T-cell (primary cell): ENCODE results near the gene TRIM33. TPM values are rescaled to one million over a fixed set of nuclear protein-coding genes. Genes with fewer than 3 reads are reported as not detected.
A peak's percentile ranks its signal among the peaks of the same experiment; 100 is the strongest.

Experiments used
- ATAC-seq, 4 experiments: fragments of 200-7000 bp in 3 of 4; fragments of 150-1000 bp in 1 of 4; cut with Tn5 transposase; replicated peaks in 1 of 4; 1 replicate in 3 of 4; 2 replicates in 1 of 4; pipeline ENCODE4 v1.10.0; 2021; ENCODE audit warnings: moderate library complexity in 3 of 4, mild to moderate bottlenecking in 2 of 4, moderate number of reproducible peaks in 1 of 4
- CTCF ChIA-PET, 2 donors: fragments of 300-600 bp; sonication (Branson Sonifier 250); formaldehyde crosslinking; loops; one replicate each; lab custom pipeline; 2022; ENCODE audit warnings: antibody characterized with exemption in 2 of 2; lab: Charles Lee
- POLR2A ChIA-PET, 2 donors: fragments of 300-600 bp; sonication (Branson Sonifier 250); formaldehyde crosslinking; loops; one replicate each; lab custom pipeline; 2022; ENCODE audit warnings: antibody characterized with exemption in 2 of 2; lab: Charles Lee
- DNase-seq, 35 experiments: peaks; one replicate each; pipeline versions ENCODE4 v3.0.0 to v3.0.0-alpha.2; 2013 to 2023
- H3K27ac ChIP-seq: one replicate; pipeline ENCODE4 v1.5.1; 2013; ENCODE audit warnings: low read length
- H3K27me3 ChIP-seq, 2 experiments: replicated peaks in 1 of 2; 1 replicate in 1 of 2; 2 replicates in 1 of 2; pipeline versions ENCODE4 v1.6.1 to v1.7.0; 2013; ENCODE audit warnings: low read length in 1 of 2, mixed read lengths in 1 of 2; ENCODE audit not compliant: control insufficient read depth in 2 of 2, insufficient read depth in 2 of 2; ENCODE audit errors: extremely low read depth in 1 of 2
- H3K36me3 ChIP-seq, 2 donors: 1 replicate in 1 of 2; 2 replicates in 1 of 2; pipeline versions ENCODE4 v1.6.1 to v1.7.0; 2013; ENCODE audit warnings: low read length in 1 of 2; ENCODE audit not compliant: control insufficient read depth in 2 of 2, insufficient read depth in 1 of 2; ENCODE audit errors: extremely low read depth in 1 of 2
- H3K4me1 ChIP-seq, 2 experiments: 1 replicate in 1 of 2; 2 replicates in 1 of 2; pipeline versions ENCODE4 v1.6.1 to v1.7.0; 2013; ENCODE audit warnings: low read length in 2 of 2, mixed read lengths in 1 of 2; ENCODE audit not compliant: insufficient read depth in 2 of 2, control insufficient read depth in 1 of 2; ENCODE audit errors: extremely low read depth in 1 of 2
- H3K4me3 ChIP-seq, 2 donors: 1 replicate in 1 of 2; 2 replicates in 1 of 2; pipeline versions ENCODE4 v1.5.1 to v1.7.0; 2013; ENCODE audit warnings: mild to moderate bottlenecking in 2 of 2, low read length in 1 of 2, moderate library complexity in 1 of 2; ENCODE audit not compliant: control insufficient read depth in 1 of 2; ENCODE audit errors: extremely low read depth in 1 of 2
- H3K9me3 ChIP-seq: 2 replicates; pipeline ENCODE4 v1.7.0; 2013
- H3K27ac Mint-ChIP-seq, 2 donors: one replicate each; pipeline ENCODE4 v1.8.0; 2020 to 2021; ENCODE audit warnings: mild to moderate bottlenecking in 2 of 2, mixed read lengths in 2 of 2
- H3K27me3 Mint-ChIP-seq, 2 donors: one replicate each; pipeline ENCODE4 v1.8.0; 2021 to 2022; ENCODE audit warnings: mixed read lengths in 2 of 2
- H3K36me3 Mint-ChIP-seq: one replicate; pipeline ENCODE4 v1.8.0; 2021; ENCODE audit warnings: mixed read lengths
- H3K4me1 Mint-ChIP-seq, 3 donors: one replicate each; pipeline ENCODE4 v1.8.0; 2020 to 2022; ENCODE audit warnings: mixed read lengths in 3 of 3, mild to moderate bottlenecking in 1 of 3
- H3K4me3 Mint-ChIP-seq, 3 donors: one replicate each; pipeline ENCODE4 v1.8.0; 2020 to 2022; ENCODE audit warnings: mild to moderate bottlenecking in 3 of 3, mixed read lengths in 3 of 3, moderate library complexity in 3 of 3
- H3K9me3 Mint-ChIP-seq, 3 donors: one replicate each; pipeline ENCODE4 v1.8.0; 2020 to 2022; ENCODE audit warnings: mixed read lengths in 3 of 3
- WGBS: methylation state at CpG from one replicate; pipeline ENCODE4 v1.1.5; 2013; ENCODE audit warnings: missing lambda C conversion rate; ENCODE audit not compliant: insufficient coverage; 5-methylcytosine and 5-hydroxymethylcytosine counted together
- total RNA-seq, 35 experiments: library from RNA in 6 of 35; stranded (reverse) in 6 of 35; fragments of 120-200 nt in 1 of 35; gene quantifications; one replicate each; pipeline versions ENCODE4 v1.2.1 to v1.2.4 and lab custom pipeline; 2013 to 2026

The TRIM33 gene
- total RNA-seq, 5 donors from 2014 or later (not counting 1 experiment from before 2014, with no cell fraction given): 41.6 to 60.6 (median 47.3) TPM

DNA sequence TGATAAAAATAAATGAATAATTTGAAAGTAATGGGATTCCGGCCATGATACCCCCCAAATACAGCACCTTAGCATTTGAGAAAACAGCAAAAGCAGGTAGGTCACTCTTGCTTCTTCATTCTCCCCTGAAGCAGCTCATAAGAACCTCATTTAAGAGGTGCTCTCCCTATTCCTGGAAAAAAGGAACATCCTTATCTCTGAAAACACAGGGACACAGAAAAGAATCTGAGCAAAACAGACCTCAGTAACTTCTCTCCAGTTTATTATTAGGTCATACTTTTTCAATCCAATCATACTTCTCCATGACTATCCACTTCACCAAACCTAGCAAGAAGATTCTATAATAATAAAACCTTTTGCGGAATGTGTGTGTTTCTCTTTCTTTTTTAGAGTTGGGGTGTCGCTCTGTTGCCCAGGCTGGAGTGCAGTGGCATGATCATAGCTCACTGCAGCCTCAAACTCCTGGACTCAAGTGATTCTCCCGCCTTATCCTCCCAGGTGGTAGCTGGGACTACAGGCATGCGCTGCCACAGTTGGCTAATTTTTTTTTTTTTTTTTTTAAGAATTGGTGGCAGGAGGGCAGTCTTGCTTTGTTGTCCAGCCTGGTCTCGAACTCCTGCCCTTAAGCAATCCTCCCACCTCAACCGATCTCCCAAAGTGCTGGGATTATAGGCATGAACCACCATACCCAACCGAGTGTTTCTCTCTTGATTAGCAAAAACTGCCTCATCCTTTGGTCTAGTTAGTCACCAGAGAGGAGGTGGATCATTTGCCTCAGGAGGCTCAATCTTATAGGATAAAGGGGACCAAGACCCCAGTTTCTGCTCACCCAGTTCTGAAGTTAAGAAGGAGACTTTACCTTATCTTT is 10.6 kb upstream of the TRIM33 start:
- POLR2A ChIA-PET: no interaction called here
- no peak overlapping the region for H3K4me3 ChIP-seq
- H3K27ac Mint-ChIP-seq: no peak overlapping the region
- CTCF ChIA-PET: no interaction called here
- H3K9me3 ChIP-seq: no peaks in the 10 kb centered on the region
- no peak overlapping the region for H3K4me3 Mint-ChIP-seq
- no peaks in the 10 kb centered on the region for H3K36me3 Mint-ChIP-seq
- H3K36me3 ChIP-seq: no peaks in the 10 kb centered on the region
- H3K27ac ChIP-seq: no peak overlapping the region
- H3K27me3 ChIP-seq: no peaks in the 10 kb centered on the region
- no peaks in the 10 kb centered on the region for H3K4me1 ChIP-seq
- H3K4me1 Mint-ChIP-seq: no peaks in the 10 kb centered on the region
- WGBS: no CpG with 5 or more reads among the region's 8 CpGs
- no peaks in the 10 kb centered on the region for H3K9me3 Mint-ChIP-seq
- DNase-seq (no peak), ATAC-seq (no peak)
- peaks cover 10 to 11% of the 10 kb centered on the region in 2 donors for H3K27me3 Mint-ChIP-seq

- 100% methylated on average over 1 of the region's 2 CpGs for WGBS
- Histone ChIP-seq H3K36me3 (no peaks in the 10 kb centered on the region), H3K4me3 (no peak overlapping the region), H3K27ac (no peak overlapping the region), H3K4me1 (peaks cover 1 to 3% of the 10 kb centered on the region in 2 experiments), H3K27me3 (no peaks in the 10 kb centered on the region), H3K9me3 (no peaks in the 10 kb centered on the region)
- H3K36me3 Mint-ChIP-seq: no peaks in the 10 kb centered on the region
- ATAC-seq (no peak), DNase-seq (no peak)
- H3K4me3 Mint-ChIP-seq: no peak overlapping the region
- H3K4me1 Mint-ChIP-seq: peaks cover 7 to 8% (median 8%) of the 10 kb centered on the region in 3 donors
- POLR2A ChIA-PET: interaction anchor here in 1 of 2 donors (0.6 kb wide), 1 partner anchor 57 kb away, joined by 4 read pairs; no protein-coding TSS in a partner anchor
- peaks cover 10 to 11% of the 10 kb centered on the region in 2 donors for H3K27me3 Mint-ChIP-seq
- CTCF ChIA-PET: no interaction called here
- no peak overlapping the region for H3K27ac Mint-ChIP-seq
- no peaks in the 10 kb centered on the region for H3K9me3 Mint-ChIP-seq
Measured at GRCh38 chr1:114517348-114517747, 6.3 kb upstream of the TRIM33 start.

- POLR2A ChIA-PET: interaction anchor here in 1 of 2 donors (1.1 to 2.5 kb wide), 3 partner anchors 68 to 268 kb away, joined by 3 to 16 read pairs (median 4); partner anchors contain the start of genes BCAS2 and SIKE1
- DNase-seq (no peak), ATAC-seq (no peak)
- Histone ChIP-seq H3K36me3 (no peaks in the 10 kb centered on the region), H3K27ac (peak overlapping the region; percentile 96), H3K27me3 (no peaks in the 10 kb centered on the region), H3K4me1 (peaks cover 20 to 31% of the 10 kb centered on the region in 2 experiments), H3K9me3 (no peaks in the 10 kb centered on the region), H3K4me3 (peak overlapping the region in 1 of 2 donors; percentile 83)
- Mint-ChIP-seq H3K27me3 (no peaks in the 10 kb centered on the region), H3K36me3 (no peaks in the 10 kb centered on the region), H3K27ac (peak overlapping the region; percentile 99), H3K4me3 (peak overlapping the region; percentile 87 to 99 (median 98)), H3K9me3 (no peaks in the 10 kb centered on the region), H3K4me1 (peaks cover 35 to 41% (median 36%) of the 10 kb centered on the region in 3 donors)
- 86% methylated on average over 6 of the region's 11 CpGs for WGBS
- CTCF ChIA-PET: no interaction called here
Measured at GRCh38 chr1:114512595-114513280, 1.7 kb upstream of the TRIM33 start.

DNA sequence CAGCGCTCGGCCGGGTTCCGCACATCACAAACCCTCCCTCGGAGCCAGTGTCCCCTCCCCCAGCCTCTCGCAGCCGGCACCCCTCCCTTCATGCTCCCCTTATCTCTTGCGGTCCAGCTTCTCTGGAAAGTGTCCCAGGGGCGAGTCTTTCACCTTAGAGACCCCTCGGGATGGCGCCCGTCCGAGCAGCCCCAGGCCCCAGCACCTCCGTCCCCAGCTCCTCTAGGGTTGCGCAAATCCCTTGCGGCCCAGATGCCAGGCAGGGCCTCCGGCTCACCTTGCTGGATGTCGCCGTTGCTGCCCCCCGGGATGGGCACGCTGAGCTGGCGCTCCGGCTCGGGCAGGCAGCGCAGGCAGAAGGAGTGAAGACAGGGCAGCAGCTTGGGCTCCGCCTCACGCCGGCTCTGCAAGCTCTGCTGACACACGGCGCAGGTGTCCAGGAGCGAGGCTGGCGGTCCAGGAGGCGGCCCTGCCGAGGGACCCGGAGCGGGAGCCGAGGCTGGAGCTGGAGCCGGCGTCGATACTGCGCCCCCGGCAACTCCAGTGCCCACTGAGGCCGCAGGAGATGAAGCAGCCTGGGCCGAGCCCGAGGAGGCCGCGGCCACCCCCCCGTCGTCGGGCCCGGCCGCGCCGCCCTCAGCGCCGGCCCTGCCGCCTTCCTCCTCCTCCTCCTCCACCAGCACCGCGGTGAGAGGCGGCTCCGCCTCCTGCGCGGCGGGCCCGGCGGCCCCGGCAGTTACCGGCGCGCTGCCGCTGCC is 550 bp downstream of the TRIM33 start:
- Mint-ChIP-seq H3K27me3 (no peaks in the 10 kb centered on the region), H3K4me1 (peaks cover 54 to 60% (median 55%) of the 10 kb centered on the region in 3 donors), H3K27ac (peak overlapping the region; percentile 71 to 86), H3K9me3 (no peaks in the 10 kb centered on the region), H3K4me3 (peak overlapping the region; percentile 87 to 98 (median 90)), H3K36me3 (peaks cover 10% of the 10 kb centered on the region)
- CTCF ChIA-PET: interaction anchor here (0.9 to 1.7 kb wide), 3 partner anchors 71 to 1438 kb away, joined by 3 to 5 read pairs (median 3); partner anchors contain the start of genes BCAS2 (in 1 of the 2), LRIG2 (in 1 of the 2) and NRAS (in 1 of the 2)
- DNase-seq: peak in 30 of 35 experiments; percentile 3 to 51 (median 26)
- POLR2A ChIA-PET: interaction anchor here in 1 of 2 donors (0.5 to 2.5 kb wide), 6 partner anchors 10 to 606 kb away, joined by 4 to 16 read pairs (median 4); partner anchors contain the start of genes AP4B1 and BCAS2
- Histone ChIP-seq H3K27ac (peak overlapping the region; percentile 25), H3K4me3 (peak overlapping the region; percentile 89), H3K4me1 (peaks cover 25 to 40% of the 10 kb centered on the region in 2 experiments), H3K27me3 (no peaks in the 10 kb centered on the region), H3K36me3 (peaks cover 0 to 11% of the 10 kb centered on the region in 2 donors), H3K9me3 (no peaks in the 10 kb centered on the region)
- WGBS: under 1% methylated on average over 63 of the region's 71 CpGs
- peak; percentile 57 to 76 (median 74) for ATAC-seq

GRCh38 chr1:114509596-114510273 is 1.3 kb downstream of the TRIM33 start:
- Mint-ChIP-seq H3K27ac (peak overlapping the region; percentile 71 to 86), H3K27me3 (no peaks in the 10 kb centered on the region), H3K36me3 (peaks cover 15% of the 10 kb centered on the region), H3K9me3 (no peaks in the 10 kb centered on the region), H3K4me1 (peaks cover 61 to 67% (median 62%) of the 10 kb centered on the region in 3 donors), H3K4me3 (peak overlapping the region; percentile 87 to 90 (median 90))
- H3K27me3 ChIP-seq: no peaks in the 10 kb centered on the region
- 2% methylated on average over 9 of the region's 9 CpGs for WGBS
- no peak for ATAC-seq
- peaks cover 0 to 14% of the 10 kb centered on the region in 2 donors for H3K36me3 ChIP-seq
- no peak overlapping the region for H3K27ac ChIP-seq
- DNase-seq: peak in 2 of 35 experiments; percentile 9 to 15
- peaks cover 28 to 42% of the 10 kb centered on the region in 2 experiments for H3K4me1 ChIP-seq
- no peaks in the 10 kb centered on the region for H3K9me3 ChIP-seq
- ChIA-PET CTCF (interaction anchor here (0.9 to 1.7 kb wide), 2 partner anchors 71 to 207 kb away, joined by 3 to 5 read pairs; partner anchors contain the start of genes BCAS2 (in 1 of the 2) and NRAS (in 1 of the 2)), POLR2A (interaction anchor here in 1 of 2 donors (0.6 kb wide), 1 partner anchor 250 kb away, joined by 4 read pairs; no protein-coding TSS in a partner anchor)
- H3K4me3 ChIP-seq: peak overlapping the region; percentile 89
